GM23248 (cell line): ENCODE results near the gene INTS4. TPM values are rescaled to one million over a fixed set of nuclear protein-coding genes. Genes with fewer than 3 reads are reported as not detected.
"Not testable (repeated sequence)": the region's sequence is repeated elsewhere in the genome, so short reads cannot be mapped to it uniquely, and the experiment has no call there.

Experiments used
- DNase-seq: peaks from one replicate; pipeline ENCODE4 v3.0.0-alpha.2; 2015
- H2AFZ ChIP-seq: fragments of 200-600 bp; sonication (generic); 2 replicates; pipeline ENCODE4 v1.6.1; 2016; ENCODE audit warnings: antibody characterized with exemption
- H3F3A ChIP-seq: fragments of 200-600 bp; sonication (generic); 2 replicates; pipeline ENCODE4 v1.6.1; 2016; ENCODE audit warnings: mild to moderate bottlenecking, antibody characterized with exemption, mixed run types; ENCODE audit not compliant: insufficient read depth
- H3K27ac ChIP-seq: fragments of 200-600 bp; sonication (generic); 2 replicates; pipeline ENCODE4 v1.5.1; 2016; ENCODE audit warnings: mild to moderate bottlenecking
- H3K27me3 ChIP-seq: fragments of 200-600 bp; sonication (generic); replicated peaks from 2 replicates; pipeline ENCODE4 v1.6.1; 2016; ENCODE audit warnings: mild to moderate bottlenecking; ENCODE audit not compliant: insufficient read depth
- H3K36me3 ChIP-seq: fragments of 200-600 bp; sonication (generic); 2 replicates; pipeline ENCODE4 v1.6.1; 2016; ENCODE audit warnings: low read depth, mild to moderate bottlenecking
- H3K4me1 ChIP-seq: fragments of 200-600 bp; sonication (generic); 2 replicates; pipeline ENCODE4 v1.6.1; 2016; ENCODE audit warnings: mild to moderate bottlenecking; ENCODE audit not compliant: insufficient read depth
- H3K4me2 ChIP-seq: fragments of 200-600 bp; sonication (generic); one replicate; pipeline ENCODE4 v1.6.1; 2016; ENCODE audit warnings: mild to moderate bottlenecking; ENCODE audit not compliant: unreplicated experiment
- H3K4me3 ChIP-seq: fragments of 200-600 bp; sonication (generic); 2 replicates; pipeline ENCODE4 v1.5.1; 2016; ENCODE audit warnings: mild to moderate bottlenecking
- H3K79me2 ChIP-seq: fragments of 200-600 bp; sonication (generic); 2 replicates; pipeline ENCODE4 v1.6.1; 2016; ENCODE audit warnings: mild to moderate bottlenecking; ENCODE audit not compliant: insufficient read depth
- H3K9ac ChIP-seq: fragments of 200-600 bp; sonication (generic); 2 replicates; pipeline ENCODE4 v1.6.1; 2016; ENCODE audit warnings: mild to moderate bottlenecking
- H3K9me2 ChIP-seq: fragments of 200-600 bp; sonication (generic); 2 replicates; pipeline ENCODE4 v1.6.1; 2016; ENCODE audit warnings: mixed run types, mild to moderate bottlenecking, moderate library complexity; ENCODE audit not compliant: insufficient read depth
- H3K9me3 ChIP-seq: fragments of 200-600 bp; sonication (generic); one replicate; pipeline ENCODE4 v1.6.1; 2017; ENCODE audit warnings: low read depth
- H4K20me1 ChIP-seq: fragments of 200-600 bp; sonication (generic); 2 replicates; pipeline ENCODE4 v1.6.0; 2016; ENCODE audit not compliant: insufficient read depth
- EZH2 ChIP-seq: fragments of 200-600 bp; sonication (generic); IDR thresholded peaks from 2 replicates; pipeline ENCODE4 v1.6.1; 2018; ENCODE audit warnings: antibody characterized with exemption, mild to moderate bottlenecking; ENCODE audit not compliant: insufficient read depth, poor library complexity, severe bottlenecking
- EZH2phosphoT487 ChIP-seq: fragments of 200-600 bp; sonication (generic); IDR thresholded peaks from 2 replicates; pipeline ENCODE4 v1.6.1; 2018; ENCODE audit warnings: antibody characterized with exemption, moderate library complexity, mild to moderate bottlenecking, low read depth; ENCODE audit not compliant: insufficient read depth
- WGBS, 2 experiments: methylation state at CpG; one replicate each; pipeline ENCODE4 v1.1.6; 2015 to 2017; ENCODE audit warnings: low lambda C conversion rate in 2 of 2, low coverage in 1 of 2; ENCODE audit errors: missing lambda C conversion rate in 2 of 2; 5-methylcytosine and 5-hydroxymethylcytosine counted together
- in situ Hi-C: fragments of 300-500 bp; cut with MboI; formaldehyde crosslinking; loops from 2 replicates; pipeline ENCODE4 v1.15.0; 2020
- polyA plus RNA-seq: library from polyadenylated mRNA; unstranded; fragments of >200 nt; fragmentation: Nextera tagmentation; extraction: Ambion mirVana; gene quantifications from 2 replicates; pipeline ENCODE4 v1.2.1, GENCODE V29; 2016
- total RNA-seq: library from RNA; depleted of rRNA; stranded (reverse); fragments of >200 nt; shearing (Covaris generic); gene quantifications from 2 replicates; pipeline ENCODE4 v1.2.3, GENCODE V29; 2014

The INTS4 gene
- total and polyA plus RNA-seq, 2 experiments from 2014 or later: 25.8 to 29.3 TPM

DNA sequence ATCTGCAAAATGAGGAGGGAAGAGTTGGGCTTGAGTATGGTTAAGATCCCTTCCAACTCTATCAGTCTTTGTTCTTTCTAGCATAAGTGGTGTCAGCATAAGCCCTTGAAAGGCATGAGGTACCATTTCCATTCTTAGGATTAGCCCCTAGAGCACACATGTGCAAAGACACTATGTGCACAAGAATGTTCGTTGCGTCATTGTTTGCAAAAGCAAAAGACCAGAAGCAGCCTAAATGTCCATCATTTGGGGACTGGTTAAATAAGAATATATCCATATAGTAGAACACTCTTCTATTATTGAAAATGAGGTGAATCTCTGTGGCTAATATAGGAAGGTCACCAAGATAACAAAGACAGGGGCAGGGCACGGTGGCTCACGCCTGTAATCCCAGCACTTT lies 38.6 kb upstream of the INTS4 start:
- no peaks in the 10 kb centered on the region for H3K27me3 ChIP-seq
- WGBS, 2 experiments: 69 to 70% methylated on average over 4 of the region's 4 CpGs
- DNase-seq: no peak
- H3K79me2 ChIP-seq: no peaks in the 10 kb centered on the region
- H3F3A ChIP-seq: no peaks in the 10 kb centered on the region
- no peak overlapping the region for H2AFZ ChIP-seq
- no peak overlapping the region for H3K4me3 ChIP-seq
- no peak overlapping the region for H3K4me2 ChIP-seq
- in situ Hi-C loops: no loop called here
- TF ChIP-seq EZH2 (no peak), EZH2phosphoT487 (no peak)
- H3K27ac ChIP-seq: no peak overlapping the region
- H3K36me3 ChIP-seq: no peaks in the 10 kb centered on the region
- no peak overlapping the region for H3K9ac ChIP-seq
- H3K9me3 ChIP-seq: no peaks in the 10 kb centered on the region
- no peaks in the 10 kb centered on the region for H3K9me2 ChIP-seq
- no peaks in the 10 kb centered on the region for H4K20me1 ChIP-seq
- H3K4me1 ChIP-seq: peaks cover 12% of the 10 kb centered on the region

DNA sequence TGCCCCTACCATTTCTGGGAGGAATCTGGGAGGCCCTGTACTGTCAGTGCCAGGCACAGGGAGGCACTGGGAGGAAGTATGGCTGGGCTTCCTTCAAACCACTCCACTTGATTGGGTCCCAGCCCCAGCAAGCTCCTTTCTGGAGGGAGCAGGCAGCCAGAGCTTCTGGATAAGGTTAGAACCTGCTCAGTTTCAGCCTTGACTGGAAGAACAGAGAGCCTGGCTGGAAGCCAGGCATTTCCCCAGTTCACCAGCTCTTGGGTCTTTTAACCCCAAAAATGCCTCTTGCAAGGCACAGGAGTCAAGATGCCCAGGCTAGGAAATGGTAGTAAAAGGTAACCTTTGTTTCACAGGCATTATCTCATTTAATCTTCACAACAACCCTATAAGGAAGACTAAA lies 37.6 kb upstream of the INTS4 start:
- no peak overlapping the region for H3K4me2 ChIP-seq
- no peaks in the 10 kb centered on the region for H3K79me2 ChIP-seq
- H3K9me2 ChIP-seq: no peaks in the 10 kb centered on the region
- no peak overlapping the region for H2AFZ ChIP-seq
- H3F3A ChIP-seq: no peaks in the 10 kb centered on the region
- H3K27me3 ChIP-seq: no peaks in the 10 kb centered on the region
- no peaks in the 10 kb centered on the region for H3K9me3 ChIP-seq
- no peaks in the 10 kb centered on the region for H3K36me3 ChIP-seq
- DNase-seq: no peak
- H3K27ac ChIP-seq: no peak overlapping the region
- no peak overlapping the region for H3K4me3 ChIP-seq
- no peak for TF ChIP-seq EZH2
- no peak for TF ChIP-seq EZH2phosphoT487
- H4K20me1 ChIP-seq: no peaks in the 10 kb centered on the region
- H3K9ac ChIP-seq: no peak overlapping the region
- in situ Hi-C loops: no loop called here
- H3K4me1 ChIP-seq: peaks cover 9% of the 10 kb centered on the region

DNA sequence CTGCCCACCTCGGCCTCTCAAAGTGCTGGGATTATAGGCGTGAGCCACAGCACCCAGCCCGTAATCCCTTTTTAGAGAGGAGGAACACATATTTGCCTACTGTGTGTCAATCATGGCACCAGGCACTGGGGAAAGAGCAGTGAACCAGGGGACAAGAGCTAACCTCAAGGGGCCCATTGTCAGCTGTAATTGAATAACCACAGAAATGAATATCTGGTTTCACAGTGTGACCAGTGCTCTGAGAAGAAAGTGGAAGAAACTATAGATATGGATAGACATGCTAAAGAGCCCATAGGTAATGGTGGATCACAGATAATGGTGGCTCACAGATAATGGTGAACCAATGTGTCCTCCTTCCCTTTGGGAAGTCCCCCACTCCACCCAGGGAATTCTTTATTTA lies 37.2 kb upstream of the INTS4 start:
- WGBS, 2 experiments: 88 to 93% methylated on average over 3 of the region's 3 CpGs
- H2AFZ ChIP-seq: no peak overlapping the region
- H3F3A ChIP-seq: no peaks in the 10 kb centered on the region
- in situ Hi-C loops: no loop called here
- no peak overlapping the region for H3K4me3 ChIP-seq
- DNase-seq: no peak
- no peak overlapping the region for H3K27ac ChIP-seq
- H3K4me1 ChIP-seq: peaks cover 8% of the 10 kb centered on the region
- TF ChIP-seq EZH2phosphoT487 (no peak), EZH2 (no peak)
- no peaks in the 10 kb centered on the region for H4K20me1 ChIP-seq
- H3K27me3 ChIP-seq: no peaks in the 10 kb centered on the region
- H3K4me2 ChIP-seq: no peak overlapping the region
- H3K36me3 ChIP-seq: no peaks in the 10 kb centered on the region
- no peaks in the 10 kb centered on the region for H3K79me2 ChIP-seq
- no peaks in the 10 kb centered on the region for H3K9me3 ChIP-seq
- no peaks in the 10 kb centered on the region for H3K9me2 ChIP-seq
- H3K9ac ChIP-seq: no peak overlapping the region

DNA sequence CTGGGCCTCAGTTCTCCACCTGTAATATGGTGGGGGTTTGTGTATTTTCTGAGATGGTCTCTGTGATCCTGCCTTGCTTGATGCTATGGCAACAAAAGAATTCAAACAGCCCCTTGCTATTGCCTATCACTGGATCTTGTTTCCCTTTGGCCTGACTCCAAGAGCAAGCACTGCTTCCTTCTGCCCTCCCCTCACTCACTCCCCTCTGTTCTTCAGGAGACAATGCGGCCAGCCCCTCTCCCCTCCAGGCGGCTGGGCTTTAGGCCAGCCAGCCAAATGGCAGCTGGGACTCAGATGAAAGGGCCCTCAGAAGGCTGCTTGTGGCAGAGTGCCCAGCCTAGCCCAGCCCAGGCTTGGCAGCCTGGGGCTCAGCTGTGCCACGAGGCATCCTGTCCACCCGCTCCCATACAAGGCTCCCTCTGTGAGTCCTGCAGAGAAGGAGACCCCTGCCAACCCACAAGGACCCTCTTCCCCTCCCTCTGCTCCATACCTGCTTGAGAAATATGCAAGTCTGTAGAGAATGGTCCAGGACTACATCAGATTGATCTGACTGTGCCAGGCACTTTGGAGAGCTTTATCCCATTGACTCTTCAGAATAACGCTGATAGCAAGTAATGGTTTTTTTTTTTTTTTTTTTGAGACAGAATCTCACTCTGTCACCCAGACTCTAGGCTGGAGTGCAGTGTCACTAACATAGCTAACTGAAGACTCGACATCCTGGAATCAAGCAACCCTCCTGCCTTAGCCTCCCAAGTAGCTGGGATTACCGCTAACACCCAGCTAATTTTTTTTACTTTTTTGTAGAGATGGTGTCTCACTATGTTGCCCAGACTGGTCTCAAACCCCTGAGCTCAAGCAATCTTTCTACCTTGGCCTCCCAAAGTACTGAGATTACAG lies 36.2 kb upstream of the INTS4 start:
- Histone ChIP-seq H3K27me3 (no peaks in the 10 kb centered on the region), H3K9ac (no peak overlapping the region), H3K4me3 (no peak overlapping the region), H3K4me1 (peaks cover 8% of the 10 kb centered on the region), H3F3A (no peaks in the 10 kb centered on the region), H3K9me3 (no peaks in the 10 kb centered on the region), H2AFZ (0 out of 2 replicates have a peak overlapping the region, but pooled peaks have one; percentile 40), H3K4me2 (no peak overlapping the region), H3K9me2 (no peaks in the 10 kb centered on the region), H3K79me2 (no peaks in the 10 kb centered on the region), H3K27ac (no peak overlapping the region), H3K36me3 (no peaks in the 10 kb centered on the region), H4K20me1 (no peaks in the 10 kb centered on the region)
- WGBS, 2 experiments: 11% methylated on average over 7 of the region's 7 CpGs
- TF ChIP-seq EZH2 (no peak), EZH2phosphoT487 (no peak)
- peak; percentile 41 for DNase-seq
- in situ Hi-C loops: no loop called here

DNA sequence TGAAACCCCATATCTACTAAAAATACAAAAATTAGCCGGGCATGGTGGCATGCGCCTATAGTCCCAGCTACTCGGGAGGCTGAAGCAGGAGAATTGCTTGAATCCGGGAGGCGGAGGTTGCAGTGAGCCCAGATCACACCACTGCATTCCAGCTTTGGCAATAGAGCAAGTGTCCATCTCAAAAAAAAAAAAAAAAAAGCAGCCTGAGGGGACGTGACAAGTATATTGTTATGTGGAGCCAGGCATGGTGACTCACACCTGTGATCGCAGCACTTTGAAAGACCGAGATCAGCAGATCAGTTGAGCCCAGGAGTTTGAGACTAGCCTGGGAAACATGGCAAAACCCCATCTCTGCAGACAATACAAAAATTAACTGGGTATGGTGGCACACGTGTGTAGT lies 34.0 kb upstream of the INTS4 start:
- H3K9me3 ChIP-seq, H3K79me2 ChIP-seq, in situ Hi-C loops, H3K27me3 ChIP-seq, H3K9ac ChIP-seq, H2AFZ ChIP-seq, H3K9me2 ChIP-seq, H3K4me2 ChIP-seq, H3K4me3 ChIP-seq, H3K36me3 ChIP-seq, DNase-seq, H3K4me1 ChIP-seq, H4K20me1 ChIP-seq, H3F3A ChIP-seq, H3K27ac ChIP-seq: not testable (repeated sequence)
- 67 to 73% methylated on average over 8 to 9 of the region's 9 CpGs for WGBS, 2 experiments
